ENCODE data around the gene PIK3C2G. TPM values are rescaled to one million over a fixed set of nuclear protein-coding genes. Genes with fewer than 3 reads are reported as not detected.

PIK3C2G gene
- total and polyA plus RNA-seq, 2 donors from 2014 or later = 4.4 to 5.8 TPM

GRCh38 chr12:18658829-18659228 lies 397.5 kb downstream of the PIK3C2G start:
- FAIRE-seq (no peak), DNase-seq (no peak)
- intact Hi-C loops (cut with DNase I) = no loop called here
- Histone ChIP-seq H3K4me3 (ENCODE audit: low read length in 3 of 3) (no peak overlapping the region), H3K9ac (ENCODE audit: low read length in 3 of 3) (no peak overlapping the region), H3K4me1 (ENCODE audit: control insufficient read depth in 2 of 3, insufficient read depth in 2 of 3, low read depth in 1 of 3, low read length in 3 of 3) (no peaks in the 10 kb centered on the region), H3K27ac (ENCODE audit: low read depth in 2 of 2, low read length in 2 of 2) (no peak overlapping the region), H3K36me3 (ENCODE audit: control insufficient read depth in 2 of 3, insufficient read depth in 3 of 3, low read length in 3 of 3) (no peaks in the 10 kb centered on the region), H3K27me3 (ENCODE audit: control insufficient read depth, insufficient read depth, low read length) (no peaks in the 10 kb centered on the region), H3K9me3 (ENCODE audit: control insufficient read depth in 2 of 3, insufficient read depth in 1 of 3, low read length in 3 of 3) (peaks cover 0 to 5% (median 3%) of the 10 kb centered on the region in 3 donors)
- no peak for TF ChIP-seq CTCF (IDR thresholded peaks at IDR 0.05; ENCODE audit: borderline replicate concordance, extremely low read depth, insufficient read depth)

GRCh38 chr12:18676141-18676540 lies 414.8 kb downstream of the PIK3C2G start:
- intact Hi-C loops (cut with DNase I) = no loop called here
- H3K9ac ChIP-seq (ENCODE audit: low read length in 3 of 3) = no peak overlapping the region
- no peak overlapping the region for H3K4me3 ChIP-seq (ENCODE audit: low read length in 3 of 3)
- H3K9me3 ChIP-seq (ENCODE audit: control insufficient read depth in 2 of 3, insufficient read depth in 1 of 3, low read length in 3 of 3) = no peaks in the 10 kb centered on the region
- H3K4me1 ChIP-seq (ENCODE audit: control insufficient read depth in 2 of 3, insufficient read depth in 2 of 3, low read depth in 1 of 3, low read length in 3 of 3) = no peaks in the 10 kb centered on the region
- H3K36me3 ChIP-seq (ENCODE audit: control insufficient read depth in 2 of 3, insufficient read depth in 3 of 3, low read length in 3 of 3) = no peaks in the 10 kb centered on the region
- TF ChIP-seq CTCF (IDR thresholded peaks at IDR 0.05; ENCODE audit: borderline replicate concordance, extremely low read depth, insufficient read depth) = no peak
- H3K27ac ChIP-seq (ENCODE audit: low read depth in 2 of 2, low read length in 2 of 2) = no peak overlapping the region
- no peaks in the 10 kb centered on the region for H3K27me3 ChIP-seq (ENCODE audit: control insufficient read depth, insufficient read depth, low read length)
- DNase-seq = no peak
- no peak for FAIRE-seq

- intact Hi-C loops (cut with DNase I) = no loop called here
- no peak overlapping the region for H3K27ac ChIP-seq (ENCODE audit: low read depth in 2 of 2, low read length in 2 of 2)
- no peak overlapping the region for H3K9ac ChIP-seq (ENCODE audit: low read length in 3 of 3)
- H3K36me3 ChIP-seq (ENCODE audit: control insufficient read depth in 2 of 3, insufficient read depth in 3 of 3, low read length in 3 of 3) = no peaks in the 10 kb centered on the region
- no peaks in the 10 kb centered on the region for H3K4me1 ChIP-seq (ENCODE audit: control insufficient read depth in 2 of 3, insufficient read depth in 2 of 3, low read depth in 1 of 3, low read length in 3 of 3)
- FAIRE-seq (no peak), DNase-seq (no peak)
- no peaks in the 10 kb centered on the region for H3K9me3 ChIP-seq (ENCODE audit: control insufficient read depth in 2 of 3, insufficient read depth in 1 of 3, low read length in 3 of 3)
- H3K27me3 ChIP-seq (ENCODE audit: control insufficient read depth, insufficient read depth, low read length) = no peaks in the 10 kb centered on the region
- H3K4me3 ChIP-seq (ENCODE audit: low read length in 3 of 3) = no peak overlapping the region
- no peak for TF ChIP-seq CTCF (IDR thresholded peaks at IDR 0.05; ENCODE audit: borderline replicate concordance, extremely low read depth, insufficient read depth)
Measured at GRCh38 chr12:18676996-18677588, 415.8 kb downstream of the PIK3C2G start.

- no peak for FAIRE-seq
- no peaks in the 10 kb centered on the region for H3K36me3 ChIP-seq (ENCODE audit: control insufficient read depth in 2 of 3, insufficient read depth in 3 of 3, low read length in 3 of 3)
- intact Hi-C loops (cut with DNase I) = no loop called here
- no peak overlapping the region for H3K9ac ChIP-seq (ENCODE audit: low read length in 3 of 3)
- no peaks in the 10 kb centered on the region for H3K27me3 ChIP-seq (ENCODE audit: control insufficient read depth, insufficient read depth, low read length)
- no peak for DNase-seq
- H3K9me3 ChIP-seq (ENCODE audit: control insufficient read depth in 2 of 3, insufficient read depth in 1 of 3, low read length in 3 of 3) = no peaks in the 10 kb centered on the region
- no peak overlapping the region for H3K27ac ChIP-seq (ENCODE audit: low read depth in 2 of 2, low read length in 2 of 2)
- no peak overlapping the region for H3K4me3 ChIP-seq (ENCODE audit: low read length in 3 of 3)
- no peaks in the 10 kb centered on the region for H3K4me1 ChIP-seq (ENCODE audit: control insufficient read depth in 2 of 3, insufficient read depth in 2 of 3, low read depth in 1 of 3, low read length in 3 of 3)
- TF ChIP-seq CTCF (IDR thresholded peaks at IDR 0.05; ENCODE audit: borderline replicate concordance, extremely low read depth, insufficient read depth) = no peak
Measured at GRCh38 chr12:18681818-18682217, 420.5 kb downstream of the PIK3C2G start.

All from kidney (tissue), 14 donors.